OCI-LY7 (cell line): ENCODE data around the gene TSTD1.
"Not testable (repeated sequence)": the region's sequence is repeated elsewhere in the genome, so short reads cannot be mapped to it uniquely, and the experiment has no call there.

Experiments
- CTCF ChIP-seq: fragments of 200-600 bp; sonication (generic); conservative IDR thresholded peaks from 2 replicates; pipeline ENCODE4 v1.5.1; 2014; ENCODE audit warnings: mild to moderate bottlenecking, antibody characterized with exemption, low read length, moderate library complexity, mixed read lengths
- EZH2phosphoT487 ChIP-seq: fragments of 200-600 bp; sonication (generic); IDR thresholded peaks from 2 replicates; pipeline ENCODE4 v1.6.1; 2018; ENCODE audit warnings: low read depth, borderline replicate concordance, mild to moderate bottlenecking, mixed run types, antibody characterized with exemption, low read length, moderate library complexity, mixed read lengths

GRCh38 chr1:160992036-160992435 lies 46.7 kb downstream of the TSTD1 start:
- not testable (repeated sequence) for TF ChIP-seq CTCF, EZH2phosphoT487
